ENCODE results near the gene TREML2.
"Not testable (repeated sequence)": the region's sequence is repeated elsewhere in the genome, so short reads cannot be mapped to it uniquely, and the experiment has no call there.

Gene TREML2

DNA sequence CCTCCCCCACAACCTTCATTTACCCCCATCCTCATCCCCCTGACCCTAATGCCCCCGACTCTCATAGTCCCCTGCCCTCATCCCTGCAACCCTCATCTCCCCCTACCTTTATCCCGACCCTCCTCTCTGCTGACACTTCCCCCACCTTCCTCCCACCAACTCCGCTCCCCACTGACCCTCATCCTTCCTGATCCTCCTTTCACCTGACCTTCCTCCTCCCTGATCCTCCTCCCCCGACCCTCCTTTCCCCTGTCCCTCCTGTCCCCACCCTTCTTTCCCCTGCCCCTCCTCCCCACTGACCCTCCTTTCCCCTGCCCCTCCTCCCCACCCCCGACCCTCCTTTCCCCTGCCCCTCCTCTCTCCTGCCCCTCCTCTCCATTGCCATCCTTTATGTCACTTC, 7.1 kb downstream of the TREML2 start:
- no peaks in the 10 kb centered on the region for H3K27me3 Mint-ChIP-seq (ENCODE audit: low read depth)

DNA sequence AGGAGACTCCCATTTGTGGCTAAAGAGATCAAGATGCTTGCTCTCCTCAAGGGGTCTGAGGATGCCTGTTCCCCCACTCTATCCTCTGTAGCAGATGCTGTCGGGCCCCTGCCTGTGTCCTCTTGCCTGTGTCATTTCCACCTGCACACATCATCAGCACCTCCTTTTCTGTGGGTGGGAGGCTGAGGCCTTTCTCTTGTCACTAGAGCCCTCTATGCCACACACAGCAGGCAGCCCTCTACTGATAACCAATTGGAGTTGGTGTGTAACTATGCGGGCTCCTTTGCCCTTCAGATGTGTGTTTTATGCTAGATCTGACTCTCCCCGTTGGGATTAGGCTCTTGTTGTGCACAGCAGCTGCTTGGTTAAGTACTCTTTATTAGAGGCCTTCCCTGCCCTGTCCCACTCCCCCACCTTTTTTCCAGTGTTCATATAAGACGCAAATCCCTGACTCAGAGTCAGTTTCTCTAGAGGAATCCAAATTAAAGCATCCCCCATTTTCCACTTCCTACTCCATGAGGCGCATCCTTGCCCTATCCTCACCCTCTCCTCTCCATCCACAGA, 7.7 kb downstream of the TREML2 start:
- Mint-ChIP-seq H3K36me3 (ENCODE audit: low read depth) (peaks cover 68% of the 10 kb centered on the region), H3K27ac (peak overlapping the region; percentile 42), H3K9me3 (peaks cover 11% of the 10 kb centered on the region), H3K4me1 (ENCODE audit: low read depth) (peaks cover 40% of the 10 kb centered on the region), H3K27me3 (ENCODE audit: low read depth) (no peaks in the 10 kb centered on the region), H3K4me3 (no peak overlapping the region)

More for the DNA sequence above, 7.1 kb downstream of the TREML2 start:
- Mint-ChIP-seq H3K4me3 (no peak overlapping the region), H3K4me1 (ENCODE audit: low read depth) (peaks cover 40% of the 10 kb centered on the region), H3K9me3 (peaks cover 11% of the 10 kb centered on the region), H3K27ac (no peak overlapping the region), H3K36me3 (ENCODE audit: low read depth) (peaks cover 68% of the 10 kb centered on the region)

DNA sequence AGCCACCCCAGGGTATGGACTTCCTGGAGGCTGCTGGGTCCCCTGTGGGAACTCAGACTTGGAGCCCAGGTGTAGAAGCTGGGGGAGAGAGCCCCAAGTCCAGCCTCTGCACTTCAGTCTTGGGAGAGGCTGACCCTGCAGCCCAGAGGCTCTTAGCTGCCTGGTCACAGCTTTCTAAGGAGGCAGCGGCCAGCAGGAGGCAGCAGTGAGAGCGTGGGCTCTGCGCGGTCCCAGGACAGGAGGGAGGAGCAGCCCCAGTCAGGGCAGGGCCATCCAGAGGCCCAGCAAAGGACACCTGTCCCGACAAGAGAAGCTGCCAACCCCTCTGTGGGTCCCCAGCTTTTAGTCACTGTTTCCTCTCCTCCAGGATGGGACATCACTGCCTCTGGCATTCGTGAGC, 9.4 kb downstream of the TREML2 start:
- H3K9me3 Mint-ChIP-seq: peaks cover 11% of the 10 kb centered on the region
- no peaks in the 10 kb centered on the region for H3K27me3 Mint-ChIP-seq (ENCODE audit: low read depth)
- peaks cover 33% of the 10 kb centered on the region for H3K4me1 Mint-ChIP-seq (ENCODE audit: low read depth)
- H3K36me3 Mint-ChIP-seq (ENCODE audit: low read depth): peaks cover 57% of the 10 kb centered on the region
- no peak overlapping the region for H3K27ac Mint-ChIP-seq
- H3K4me3 Mint-ChIP-seq: no peak overlapping the region

GRCh38 chr6:41190791-41191190, 10.2 kb downstream of the TREML2 start:
- H3K27ac Mint-ChIP-seq: no peak overlapping the region
- no peaks in the 10 kb centered on the region for H3K27me3 Mint-ChIP-seq (ENCODE audit: low read depth)
- H3K4me3 Mint-ChIP-seq: no peak overlapping the region
- peaks cover 50% of the 10 kb centered on the region for H3K36me3 Mint-ChIP-seq (ENCODE audit: low read depth)
- peaks cover 11% of the 10 kb centered on the region for H3K9me3 Mint-ChIP-seq
- H3K4me1 Mint-ChIP-seq (ENCODE audit: low read depth): peaks cover 35% of the 10 kb centered on the region

DNA sequence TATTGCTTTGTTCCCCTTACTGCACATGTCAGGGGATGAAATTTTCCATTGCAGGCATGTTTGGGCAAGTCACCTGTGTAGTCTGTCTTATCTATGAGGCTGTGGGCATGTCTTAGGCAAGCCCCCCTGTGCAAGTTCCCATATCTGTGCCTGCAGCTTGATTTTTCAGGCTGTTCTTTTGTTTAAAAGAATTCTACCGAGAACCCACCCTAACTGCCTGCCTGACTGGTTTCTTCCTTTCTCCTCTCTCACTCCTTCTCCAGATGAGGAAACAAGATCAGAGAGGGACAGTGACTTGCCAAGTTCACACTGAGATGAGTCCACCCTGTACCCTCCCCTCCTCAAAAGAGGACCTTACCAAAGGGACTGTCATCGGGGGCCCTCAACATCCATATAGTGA, 11.0 kb downstream of the TREML2 start:
- peaks cover 34% of the 10 kb centered on the region for H3K4me1 Mint-ChIP-seq (ENCODE audit: low read depth)
- H3K27me3 Mint-ChIP-seq (ENCODE audit: low read depth): no peaks in the 10 kb centered on the region
- H3K36me3 Mint-ChIP-seq (ENCODE audit: low read depth): peaks cover 43% of the 10 kb centered on the region
- no peak overlapping the region for H3K27ac Mint-ChIP-seq
- peaks cover 11% of the 10 kb centered on the region for H3K9me3 Mint-ChIP-seq
- H3K4me3 Mint-ChIP-seq: no peak overlapping the region

GRCh38 chr6:41189046-41189445, 11.9 kb downstream of the TREML2 start:
- H3K4me3 Mint-ChIP-seq; H3K27me3 Mint-ChIP-seq (ENCODE audit: low read depth); H3K27ac Mint-ChIP-seq: not testable (repeated sequence)
- Mint-ChIP-seq H3K4me1 (ENCODE audit: low read depth) (peaks cover 28% of the 10 kb centered on the region), H3K9me3 (peaks cover 11% of the 10 kb centered on the region), H3K36me3 (ENCODE audit: low read depth) (peaks cover 34% of the 10 kb centered on the region)

GRCh38 chr6:41187924-41188886, 12.7 kb downstream of the TREML2 start:
- Mint-ChIP-seq H3K4me1 (ENCODE audit: low read depth) (peaks cover 24% of the 10 kb centered on the region), H3K36me3 (ENCODE audit: low read depth) (peaks cover 29% of the 10 kb centered on the region), H3K27me3 (ENCODE audit: low read depth) (no peaks in the 10 kb centered on the region), H3K4me3 (no peak overlapping the region), H3K27ac (no peak overlapping the region), H3K9me3 (peaks cover 11% of the 10 kb centered on the region)

- Mint-ChIP-seq H3K27ac (peak overlapping the region; percentile 27), H3K36me3 (ENCODE audit: low read depth) (peaks cover 19% of the 10 kb centered on the region), H3K4me3 (no peak overlapping the region), H3K4me1 (ENCODE audit: low read depth) (peaks cover 31% of the 10 kb centered on the region), H3K27me3 (ENCODE audit: low read depth) (no peaks in the 10 kb centered on the region), H3K9me3 (peaks cover 11% of the 10 kb centered on the region)
Observed at GRCh38 chr6:41186031-41186562, 14.9 kb downstream of the TREML2 start.

- Mint-ChIP-seq H3K36me3 (ENCODE audit: low read depth) (peaks cover 7% of the 10 kb centered on the region), H3K4me1 (ENCODE audit: low read depth) (peaks cover 31% of the 10 kb centered on the region), H3K27ac (no peak overlapping the region), H3K27me3 (ENCODE audit: low read depth) (no peaks in the 10 kb centered on the region), H3K9me3 (peaks cover 6% of the 10 kb centered on the region), H3K4me3 (no peak overlapping the region)
Observed at GRCh38 chr6:41184761-41185160, 16.2 kb downstream of the TREML2 start.

DNA sequence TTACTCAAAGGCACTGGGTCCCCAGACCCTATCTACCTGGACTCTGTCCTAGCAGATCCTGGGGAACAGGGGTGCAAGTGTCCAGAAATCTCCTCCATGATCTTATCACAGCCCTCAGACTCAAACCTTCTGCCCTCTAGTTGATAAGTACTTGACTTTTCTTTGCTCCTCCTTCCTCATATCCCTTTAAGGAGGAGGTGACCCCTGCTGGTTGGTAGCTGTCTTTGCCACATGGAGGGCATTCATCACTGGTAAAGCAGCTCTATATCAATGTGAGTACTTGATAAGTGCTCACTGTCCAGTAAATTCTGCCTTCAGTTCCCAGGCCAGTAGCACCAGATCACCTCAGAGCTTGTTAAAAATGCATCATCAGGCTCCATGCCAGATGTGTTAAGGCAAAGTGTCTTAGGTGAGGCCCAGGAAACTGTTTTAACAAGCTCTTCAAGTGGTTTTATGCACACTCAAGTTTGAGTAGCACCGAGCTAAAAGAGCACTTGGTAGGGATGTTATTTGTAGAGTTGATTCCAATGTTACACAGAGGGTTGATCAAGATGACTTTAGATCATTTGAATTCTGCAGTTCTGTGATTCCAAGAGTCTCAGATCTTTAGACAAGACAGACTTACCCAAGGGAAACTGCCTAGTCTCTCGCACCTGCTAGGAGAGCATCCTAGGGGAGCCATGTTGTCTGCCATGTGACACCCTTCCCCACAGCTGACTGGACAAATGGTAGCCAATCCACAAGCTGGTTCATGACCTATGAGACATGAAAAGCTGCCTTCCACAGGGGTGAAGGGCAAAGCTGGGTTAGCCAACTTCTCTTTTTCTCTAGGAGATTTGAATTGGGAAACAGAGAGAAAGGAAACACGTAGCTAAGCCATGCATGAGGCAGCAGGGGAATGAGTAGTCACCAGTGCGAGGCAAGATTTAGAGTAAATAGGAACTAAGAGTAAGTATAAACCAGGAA, 18.6 kb downstream of the TREML2 start:
- peaks cover 5% of the 10 kb centered on the region for H3K27me3 Mint-ChIP-seq (ENCODE audit: low read depth)
- H3K4me1 Mint-ChIP-seq (ENCODE audit: low read depth): peaks cover 24% of the 10 kb centered on the region
- no peak overlapping the region for H3K4me3 Mint-ChIP-seq
- no peaks in the 10 kb centered on the region for H3K9me3 Mint-ChIP-seq
- H3K36me3 Mint-ChIP-seq (ENCODE audit: low read depth): no peaks in the 10 kb centered on the region
- no peak overlapping the region for H3K27ac Mint-ChIP-seq

GRCh38 chr6:41181566-41181965, 19.4 kb downstream of the TREML2 start:
- H3K27me3 Mint-ChIP-seq (ENCODE audit: low read depth): peaks cover 11% of the 10 kb centered on the region
- H3K36me3 Mint-ChIP-seq (ENCODE audit: low read depth): no peaks in the 10 kb centered on the region
- H3K4me3 Mint-ChIP-seq: no peak overlapping the region
- H3K9me3 Mint-ChIP-seq: no peaks in the 10 kb centered on the region
- no peak overlapping the region for H3K27ac Mint-ChIP-seq
- peaks cover 20% of the 10 kb centered on the region for H3K4me1 Mint-ChIP-seq (ENCODE audit: low read depth)

- H3K36me3 Mint-ChIP-seq (ENCODE audit: low read depth): no peaks in the 10 kb centered on the region
- H3K4me3 Mint-ChIP-seq: no peak overlapping the region
- H3K27ac Mint-ChIP-seq: no peak overlapping the region
- no peaks in the 10 kb centered on the region for H3K9me3 Mint-ChIP-seq
- H3K27me3 Mint-ChIP-seq (ENCODE audit: low read depth): peaks cover 20% of the 10 kb centered on the region
- H3K4me1 Mint-ChIP-seq (ENCODE audit: low read depth): peaks cover 7% of the 10 kb centered on the region
Observed at GRCh38 chr6:41179163-41179562, 21.8 kb downstream of the TREML2 start.

- H3K4me1 Mint-ChIP-seq (ENCODE audit: low read depth): peaks cover 7% of the 10 kb centered on the region
- H3K4me3 Mint-ChIP-seq: no peak overlapping the region
- no peaks in the 10 kb centered on the region for H3K9me3 Mint-ChIP-seq
- no peaks in the 10 kb centered on the region for H3K36me3 Mint-ChIP-seq (ENCODE audit: low read depth)
- peaks cover 20% of the 10 kb centered on the region for H3K27me3 Mint-ChIP-seq (ENCODE audit: low read depth)
- no peak overlapping the region for H3K27ac Mint-ChIP-seq
Observed at GRCh38 chr6:41177695-41178094, 23.3 kb downstream of the TREML2 start.

- Mint-ChIP-seq H3K4me3 (no peak overlapping the region), H3K27ac (no peak overlapping the region), H3K27me3 (ENCODE audit: low read depth) (peaks cover 20% of the 10 kb centered on the region), H3K4me1 (ENCODE audit: low read depth) (peaks cover 6% of the 10 kb centered on the region), H3K9me3 (no peaks in the 10 kb centered on the region), H3K36me3 (ENCODE audit: low read depth) (no peaks in the 10 kb centered on the region)
Observed at GRCh38 chr6:41177287-41177686, 23.7 kb downstream of the TREML2 start.
